H9 (cell line): ENCODE results near the gene ALMS1. TPM values are rescaled to one million over a fixed set of nuclear protein-coding genes. Genes with fewer than 3 reads are reported as not detected.

Source experiments
- DNase-seq: peaks from one replicate; pipeline ENCODE4 v3.0.0-alpha.2; 2017
- H2AFZ ChIP-seq: one replicate; pipeline ENCODE4 v1.6.1; 2013; ENCODE audit warnings: mild to moderate bottlenecking, low read length, control low read depth, moderate library complexity
- H2AK5ac ChIP-seq: 2 replicates; pipeline ENCODE4 v1.6.1; 2013; ENCODE audit warnings: low read length, control low read depth, mixed read lengths; ENCODE audit not compliant: insufficient read length
- H2BK120ac ChIP-seq: one replicate; pipeline ENCODE4 v1.6.1; 2013; ENCODE audit warnings: low read depth, mild to moderate bottlenecking, low read length, control low read depth, inconsistent platforms; ENCODE audit not compliant: poor library complexity, severe bottlenecking
- H2BK12ac ChIP-seq: 2 replicates; pipeline ENCODE4 v1.6.1; 2013; ENCODE audit warnings: low read length, control low read depth, mixed read lengths, low read depth; ENCODE audit not compliant: insufficient read length
- H2BK15ac ChIP-seq: 2 replicates; pipeline ENCODE4 v1.6.1; 2013; ENCODE audit warnings: low read depth, low read length, control low read depth
- H2BK20ac ChIP-seq: one replicate; pipeline ENCODE4 v1.6.1; 2013; ENCODE audit warnings: low read depth, mild to moderate bottlenecking, low read length, control low read depth, inconsistent platforms; ENCODE audit not compliant: poor library complexity, severe bottlenecking
- H2BK5ac ChIP-seq: 2 replicates; pipeline ENCODE4 v1.6.1; 2013; ENCODE audit warnings: low read length, control low read depth, mixed read lengths; ENCODE audit not compliant: insufficient read length
- H3K14ac ChIP-seq: 2 replicates; pipeline ENCODE4 v1.6.1; 2013; ENCODE audit warnings: low read length, control low read depth; ENCODE audit not compliant: insufficient read depth
- H3K18ac ChIP-seq: 2 replicates; pipeline ENCODE4 v1.6.1; 2013; ENCODE audit warnings: low read depth, mild to moderate bottlenecking, mixed read lengths, low read length, control low read depth; ENCODE audit not compliant: insufficient read length
- H3K23ac ChIP-seq: 2 replicates; pipeline ENCODE4 v1.6.1; 2013; ENCODE audit warnings: low read length, control low read depth, mixed read lengths, low read depth; ENCODE audit not compliant: insufficient read length
- H3K23me2 ChIP-seq: 2 replicates; pipeline ENCODE4 v1.6.1; 2013; ENCODE audit warnings: low read depth, mild to moderate bottlenecking, mixed read lengths, low read length, control low read depth; ENCODE audit not compliant: insufficient read length, poor library complexity, severe bottlenecking
- H3K27ac ChIP-seq: 2 replicates; pipeline ENCODE4 v1.5.1; 2013; ENCODE audit warnings: low read length, control low read depth, mixed read lengths, low read depth; ENCODE audit not compliant: insufficient read length
- H3K27me3 ChIP-seq: 2 replicates; pipeline ENCODE4 v1.6.1; 2013; ENCODE audit warnings: low read length, control low read depth, inconsistent platforms; ENCODE audit not compliant: insufficient read depth
- H3K4ac ChIP-seq: 2 replicates; pipeline ENCODE4 v1.6.1; 2013; ENCODE audit warnings: low read depth, mild to moderate bottlenecking, control low read depth, inconsistent platforms, low read length, moderate library complexity
- H3K4me1 ChIP-seq: 2 replicates; pipeline ENCODE4 v1.6.1; 2013; ENCODE audit warnings: low read length, control low read depth, inconsistent platforms; ENCODE audit not compliant: insufficient read depth
- H3K4me2 ChIP-seq: 2 replicates; pipeline ENCODE4 v1.6.1; 2013; ENCODE audit warnings: low read length, control low read depth, mixed read lengths; ENCODE audit not compliant: insufficient read length, insufficient read depth
- H3K56ac ChIP-seq: 2 replicates; pipeline ENCODE4 v1.6.1; 2013; ENCODE audit warnings: low read depth, mild to moderate bottlenecking, mixed read lengths, low read length, control low read depth; ENCODE audit not compliant: insufficient read length
- H3K79me1 ChIP-seq: 2 replicates; pipeline ENCODE4 v1.6.1; 2013; ENCODE audit warnings: low read depth, mild to moderate bottlenecking, moderate library complexity, low read length, control low read depth, inconsistent platforms; ENCODE audit not compliant: insufficient read depth, poor library complexity, severe bottlenecking
- H3K79me2 ChIP-seq: 2 replicates; pipeline ENCODE4 v1.6.1; 2013; ENCODE audit warnings: low read length, control low read depth, inconsistent platforms; ENCODE audit not compliant: insufficient read depth
- H3K9ac ChIP-seq: 2 replicates; pipeline ENCODE4 v1.6.1; 2013; ENCODE audit warnings: low read length, control low read depth, mixed read lengths; ENCODE audit not compliant: insufficient read length; ENCODE audit errors: extremely low read depth
- H3K9me3 ChIP-seq: one replicate; pipeline ENCODE4 v1.6.1; 2013; ENCODE audit warnings: low read depth, low read length, inconsistent platforms; ENCODE audit not compliant: control insufficient read depth
- H3T11ph ChIP-seq: one replicate; pipeline ENCODE4 v1.6.1; 2013; ENCODE audit warnings: mild to moderate bottlenecking, low read length, control low read depth, inconsistent platforms
- H4K20me1 ChIP-seq: one replicate; pipeline ENCODE4 v1.6.1; 2013; ENCODE audit not compliant: control insufficient read depth, insufficient read length, insufficient read depth
- H4K5ac ChIP-seq: 2 replicates; pipeline ENCODE4 v1.6.1; 2013; ENCODE audit warnings: low read depth, mild to moderate bottlenecking, mixed read lengths, low read length, control low read depth; ENCODE audit not compliant: insufficient read length
- H4K8ac ChIP-seq: replicated peaks from 2 replicates; pipeline ENCODE4 v1.6.1; 2013; ENCODE audit warnings: low read length, control low read depth, mixed read lengths, low read depth; ENCODE audit not compliant: insufficient read length
- H4K91ac ChIP-seq: 2 replicates; pipeline ENCODE4 v1.6.1; 2013; ENCODE audit warnings: low read depth, mild to moderate bottlenecking, moderate library complexity, mixed read lengths, low read length, control low read depth; ENCODE audit not compliant: insufficient read length
- H3K27ac Mint-ChIP-seq, 3 experiments: 2 replicates in 2 of 3; 3 replicates in 1 of 3; pipeline ENCODE4 v1.8.0; 2020 to 2021; ENCODE audit warnings: mixed read lengths in 3 of 3, mild to moderate bottlenecking in 1 of 3, moderate library complexity in 1 of 3
- H3K27me3 Mint-ChIP-seq: 2 replicates; pipeline ENCODE4 v1.8.0; 2021; ENCODE audit warnings: low read depth, mild to moderate bottlenecking, moderate library complexity, mixed read lengths
- H3K36me3 Mint-ChIP-seq, 3 experiments: 2 replicates in 2 of 3; 3 replicates in 1 of 3; pipeline ENCODE4 v1.8.0; 2020 to 2021; ENCODE audit warnings: low read depth in 3 of 3, mixed read lengths in 3 of 3; ENCODE audit not compliant: insufficient read depth in 1 of 3
- H3K4me1 Mint-ChIP-seq, 2 experiments: 2 replicates each; pipeline ENCODE4 v1.8.0; 2020; ENCODE audit warnings: mixed read lengths in 2 of 2
- H3K4me3 Mint-ChIP-seq, 2 experiments: 2 replicates in 1 of 2; 3 replicates in 1 of 2; pipeline ENCODE4 v1.8.0; 2020 to 2021; ENCODE audit warnings: mild to moderate bottlenecking in 2 of 2, mixed read lengths in 2 of 2, moderate library complexity in 1 of 2
- H3K9me3 Mint-ChIP-seq, 2 experiments: 2 replicates in 1 of 2; 3 replicates in 1 of 2; pipeline ENCODE4 v1.8.0; 2020; ENCODE audit warnings: mild to moderate bottlenecking in 2 of 2, mixed read lengths in 2 of 2, moderate library complexity in 1 of 2
- CTCF ChIP-seq: fragments of 200-600 bp; sonication (generic); conservative IDR thresholded peaks from 3 replicates; pipeline ENCODE4 v1.8.0; 2021; ENCODE audit warnings: antibody characterized with exemption, mild to moderate bottlenecking
- WGBS: extraction: QIAGEN DNeasy Blood & Tissue Kit; methylation state at CpG from one replicate; pipeline ENCODE4 v1.1.7; 2013; ENCODE audit warnings: missing lambda C conversion rate, low lambda C conversion rate, mixed read lengths; ENCODE audit not compliant: insufficient read length; ENCODE audit errors: extremely low coverage; 5-methylcytosine and 5-hydroxymethylcytosine counted together
- total RNA-seq: library from RNA; stranded (reverse); gene quantifications from 2 replicates; pipeline ENCODE4 v1.2.1, GENCODE V29; 2021

Gene ALMS1
- total RNA-seq, 1 experiment from 2014 or later = 36.2 TPM

- H2BK15ac ChIP-seq = no peak overlapping the region
- no peaks in the 10 kb centered on the region for H3K27me3 ChIP-seq
- H2BK20ac ChIP-seq = no peak overlapping the region
- no peak overlapping the region for H2BK120ac ChIP-seq
- H3K23ac ChIP-seq = no peak overlapping the region
- H3K4me2 ChIP-seq = no peak overlapping the region
- H2AK5ac ChIP-seq = no peak overlapping the region
- no peaks in the 10 kb centered on the region for H3K79me2 ChIP-seq
- H3K4me1 Mint-ChIP-seq = peaks cover 0 to 6% of the 10 kb centered on the region in 2 experiments; a peak in 2 of 4 replicates
- no peaks in the 10 kb centered on the region for H3K9me3 Mint-ChIP-seq
- no peaks in the 10 kb centered on the region for H3K79me1 ChIP-seq
- no peak for DNase-seq
- no peaks in the 10 kb centered on the region for H4K20me1 ChIP-seq
- H3K36me3 Mint-ChIP-seq = peaks cover 0 to 1% (median 0%) of the 10 kb centered on the region in 3 experiments; a peak in 1 of 7 replicates
- H2AFZ ChIP-seq = no peak overlapping the region
- no peak overlapping the region for H3K27ac Mint-ChIP-seq
- no peak overlapping the region for H4K8ac ChIP-seq
- H3K9ac ChIP-seq = no peak overlapping the region
- no peak overlapping the region for H3K14ac ChIP-seq
- no peak overlapping the region for H2BK5ac ChIP-seq
- no peaks in the 10 kb centered on the region; the same call in 1 of the 2 replicates for H3K27me3 Mint-ChIP-seq
- H3T11ph ChIP-seq = no peak overlapping the region
- H3K4ac ChIP-seq = no peak overlapping the region
- no peak overlapping the region for H4K91ac ChIP-seq
- H3K9me3 ChIP-seq = no peaks in the 10 kb centered on the region
- TF ChIP-seq CTCF = no peak
- H3K18ac ChIP-seq = no peak overlapping the region
- no peak overlapping the region for H3K4me3 Mint-ChIP-seq
- H3K27ac ChIP-seq = no peak overlapping the region
- no peak overlapping the region for H4K5ac ChIP-seq
- no peak overlapping the region for H2BK12ac ChIP-seq
- H3K4me1 ChIP-seq = no peaks in the 10 kb centered on the region
- no peaks in the 10 kb centered on the region for H3K23me2 ChIP-seq
- no CpG with 5 or more reads among the region's 3 CpGs for WGBS
- H3K56ac ChIP-seq = no peak overlapping the region
Observed at GRCh38 chr2:73614105-73614504, 228.5 kb downstream of the ALMS1 start.
